Fibroblast of skin of scalp (primary cell): ENCODE measurements around the gene NANOGP8. TPM values are rescaled to one million over a fixed set of nuclear protein-coding genes. Genes with fewer than 3 reads are reported as not detected.
"Not testable (repeated sequence)": the region's sequence is repeated elsewhere in the genome, so short reads cannot be mapped to it uniquely, and the experiment has no call there.

Experiments used
- DNase-seq: peaks from one replicate; pipeline ENCODE4 v3.0.0-alpha.2; 2013
- polyA plus RNA-seq, 2 experiments: library from polyadenylated mRNA; unstranded; fragments of 120-200 nt; gene quantifications; one replicate each; pipeline ENCODE4 v1.2.1, GENCODE V29; 2013; ENCODE audit not compliant: insufficient read length in 2 of 2

Gene NANOGP8, protein sequence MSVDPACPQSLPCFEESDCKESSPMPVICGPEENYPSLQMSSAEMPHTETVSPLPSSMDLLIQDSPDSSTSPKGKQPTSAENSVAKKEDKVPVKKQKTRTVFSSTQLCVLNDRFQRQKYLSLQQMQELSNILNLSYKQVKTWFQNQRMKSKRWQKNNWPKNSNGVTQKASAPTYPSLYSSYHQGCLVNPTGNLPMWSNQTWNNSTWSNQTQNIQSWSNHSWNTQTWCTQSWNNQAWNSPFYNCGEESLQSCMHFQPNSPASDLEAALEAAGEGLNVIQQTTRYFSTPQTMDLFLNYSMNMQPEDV
- not detected for polyA plus RNA-seq (2013, experiment 1 of 2; ENCODE audit: insufficient read length)
- not detected for polyA plus RNA-seq (2013, experiment 2 of 2; ENCODE audit: insufficient read length)

DNA sequence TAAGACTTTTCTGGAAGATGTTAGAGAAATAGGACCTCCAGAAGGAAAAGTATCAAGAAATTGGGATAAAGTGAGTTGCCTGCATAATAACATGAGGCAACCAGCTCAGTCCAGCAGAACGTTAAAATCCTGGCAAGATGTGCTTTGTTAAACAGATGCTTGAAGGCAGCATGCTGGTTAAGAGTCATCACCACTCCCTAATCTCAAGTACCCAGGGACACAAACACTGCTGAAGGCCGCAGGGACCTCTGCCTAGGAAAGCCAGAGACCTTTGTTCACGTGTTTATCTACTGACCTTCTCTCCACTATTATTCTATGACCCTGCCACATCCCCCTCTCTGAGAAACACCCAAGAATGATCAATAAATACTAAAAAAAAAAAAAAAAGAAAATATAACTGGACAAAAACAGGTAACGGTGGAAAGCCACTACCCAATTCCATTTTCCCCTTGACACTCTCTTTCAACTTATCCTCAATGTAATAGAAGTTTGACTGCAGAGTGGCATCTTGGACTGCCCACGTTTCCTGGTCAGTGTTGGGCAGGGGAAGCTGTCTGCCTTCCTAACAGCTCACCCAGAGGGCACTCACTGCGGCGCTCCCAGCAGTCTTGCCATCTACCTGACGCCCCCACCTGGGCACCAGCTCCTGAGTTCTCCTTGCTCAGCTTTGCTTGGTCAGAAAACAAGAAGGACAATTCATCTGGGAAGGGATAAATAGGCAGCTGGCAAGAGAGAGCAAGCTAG, at the start of gene NANOGP8:
Gene NANOGP8, minus strand, starts transcription at position 120 of the 744 bp plus-strand sequence. CDS start 185 bp downstream, outside the sequence.
- DNase-seq = not testable (repeated sequence)

DNA sequence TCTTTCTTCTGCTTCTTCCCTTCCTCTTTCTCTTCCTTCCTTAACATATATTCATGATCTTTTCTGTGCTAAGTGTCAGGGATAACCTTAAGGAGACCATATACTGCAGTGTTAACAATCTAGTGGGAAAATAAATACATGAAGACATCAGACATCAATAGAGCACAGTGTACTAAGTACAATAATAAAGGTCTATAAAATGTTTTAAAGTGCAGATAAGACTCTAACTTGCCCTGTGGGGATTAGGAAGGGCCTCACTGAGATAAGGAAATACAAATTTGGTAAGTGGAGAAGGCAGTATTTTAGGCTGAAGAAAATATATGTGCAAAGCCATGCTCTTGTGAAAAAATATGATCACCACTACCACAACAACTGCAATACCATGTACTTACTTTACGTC, 49.2 kb upstream of the NANOGP8 start:
- DNase-seq = no peak

DNA sequence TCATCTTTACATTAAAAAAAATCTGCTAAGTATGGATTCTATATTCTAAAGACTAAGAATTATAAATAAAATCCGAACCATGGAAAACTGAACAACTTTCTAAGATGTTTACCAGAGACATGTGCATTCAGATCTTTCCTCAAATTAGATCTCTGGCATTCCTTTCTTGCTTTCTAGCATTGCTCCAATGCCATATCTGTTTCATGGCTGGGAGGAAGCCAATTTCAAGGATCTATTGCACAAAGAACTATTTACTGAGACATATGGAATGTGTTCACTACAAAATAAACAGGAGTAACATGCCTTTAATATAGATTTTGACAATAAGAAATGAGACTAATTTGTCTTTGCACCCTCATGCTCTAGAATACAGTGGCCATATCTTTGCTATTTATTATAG, 45.1 kb upstream of the NANOGP8 start:
- DNase-seq = peak; percentile 63

DNA sequence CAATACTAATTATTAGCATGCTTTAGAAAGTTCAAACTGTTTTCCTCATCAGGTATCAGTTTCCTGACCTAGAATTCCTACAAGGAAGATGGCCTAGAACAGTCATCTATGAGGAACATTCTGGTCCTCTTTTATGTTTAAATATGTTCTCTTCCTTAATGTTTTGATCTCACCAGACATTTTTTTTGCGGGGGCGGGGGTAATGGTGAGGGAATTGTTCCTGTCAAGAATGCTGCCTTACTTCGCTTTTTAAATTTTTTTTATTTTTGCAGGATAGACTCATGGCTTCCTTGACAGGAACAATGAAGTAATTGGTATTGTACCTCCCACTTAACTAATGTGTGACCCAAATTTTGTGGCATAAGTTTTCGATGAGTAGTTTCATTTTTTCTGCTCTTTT, 44.3 kb upstream of the NANOGP8 start:
- DNase-seq = no peak

DNA sequence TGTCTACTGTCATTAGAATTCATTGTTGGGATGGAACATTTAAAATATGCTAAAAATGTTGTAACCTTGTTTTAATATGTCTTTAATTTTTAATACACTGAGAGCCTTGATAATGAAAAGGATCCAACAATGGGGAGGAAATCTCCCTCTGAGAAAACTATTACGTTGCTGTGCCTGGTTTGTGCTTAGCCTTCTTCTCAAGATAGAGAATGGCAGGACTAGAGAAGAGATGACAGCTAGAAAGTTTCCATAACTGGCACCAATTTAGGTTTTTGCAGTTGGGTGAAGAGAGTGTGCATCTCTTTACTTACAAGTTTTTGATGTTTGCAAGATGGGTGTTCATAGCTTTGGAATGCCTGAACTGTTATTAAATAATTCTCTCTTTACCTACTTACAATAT, 42.6 kb upstream of the NANOGP8 start:
- DNase-seq = no peak

DNA sequence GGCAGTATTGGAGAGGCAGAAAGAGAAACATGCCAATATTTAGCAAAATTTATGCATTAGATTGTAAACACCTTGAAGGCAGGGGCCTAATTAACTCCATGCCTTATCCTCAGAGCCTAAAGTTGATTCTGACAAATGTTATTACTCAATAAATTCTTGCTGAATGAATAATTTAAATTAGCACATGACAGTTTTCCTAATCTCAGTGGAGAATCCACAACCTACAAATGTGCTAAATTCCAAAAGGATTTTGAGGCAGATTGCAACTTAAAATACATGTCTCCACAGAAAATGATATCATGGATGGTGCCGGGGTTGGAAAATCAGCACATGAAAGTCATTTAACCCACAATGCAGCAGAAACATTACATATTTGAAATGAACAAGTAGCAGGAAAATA, 41.1 kb upstream of the NANOGP8 start:
- peak; percentile 46 for DNase-seq

DNA sequence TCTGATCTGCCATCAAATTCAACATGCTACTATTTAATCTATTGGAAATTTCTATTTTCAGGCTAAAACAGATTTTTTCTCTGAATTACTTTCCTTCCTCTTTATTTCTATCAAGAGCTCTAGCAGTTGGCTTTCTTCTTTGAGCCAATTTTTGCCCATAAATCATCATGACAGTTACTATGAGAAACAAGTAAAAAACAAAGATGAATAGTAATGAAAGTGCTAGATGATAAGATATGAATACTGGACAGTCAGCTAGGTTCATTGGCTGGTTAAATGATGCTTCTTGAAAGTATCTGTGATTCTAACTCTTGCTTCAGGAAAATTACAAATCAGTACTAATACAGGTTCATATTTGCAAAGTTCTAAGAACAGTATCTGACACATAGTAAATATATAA, 38.6 kb upstream of the NANOGP8 start:
- no peak for DNase-seq

DNA sequence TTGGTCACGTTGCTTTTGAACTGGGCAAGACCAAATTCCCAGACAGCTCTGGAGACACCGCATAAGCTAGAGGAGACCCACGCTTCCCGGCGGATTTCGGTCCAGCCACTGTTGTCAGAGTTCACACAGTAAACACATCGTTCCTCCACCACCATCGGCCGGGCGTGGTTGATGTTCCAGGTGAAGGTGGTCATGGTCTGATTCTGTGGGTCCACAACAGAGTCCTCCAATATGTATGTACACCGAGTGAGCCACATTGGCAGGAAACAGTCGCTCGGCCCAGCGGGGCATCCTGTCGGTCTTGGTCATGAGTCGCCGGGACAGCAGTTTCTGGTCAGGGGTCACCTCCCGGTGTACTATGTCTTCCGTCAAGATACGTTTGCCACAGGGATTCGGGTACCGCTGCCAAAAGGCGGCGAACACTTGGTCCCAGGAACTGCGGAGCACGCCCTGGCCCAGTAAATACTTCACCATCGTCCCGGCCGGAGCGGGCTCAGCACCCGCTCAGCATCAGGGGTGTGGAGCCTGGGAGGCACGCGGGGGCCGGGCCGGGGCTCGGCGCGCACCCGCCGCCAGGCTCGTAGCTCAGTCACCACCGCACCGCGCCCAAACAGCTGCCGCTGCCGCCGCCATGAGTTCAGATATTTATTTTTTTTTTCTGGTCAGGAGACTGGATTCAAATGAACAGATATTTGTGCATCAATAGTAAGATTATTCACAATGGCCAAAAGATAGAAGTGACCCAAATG, 36.7 kb upstream of the NANOGP8 start:
- no peak for DNase-seq

DNA sequence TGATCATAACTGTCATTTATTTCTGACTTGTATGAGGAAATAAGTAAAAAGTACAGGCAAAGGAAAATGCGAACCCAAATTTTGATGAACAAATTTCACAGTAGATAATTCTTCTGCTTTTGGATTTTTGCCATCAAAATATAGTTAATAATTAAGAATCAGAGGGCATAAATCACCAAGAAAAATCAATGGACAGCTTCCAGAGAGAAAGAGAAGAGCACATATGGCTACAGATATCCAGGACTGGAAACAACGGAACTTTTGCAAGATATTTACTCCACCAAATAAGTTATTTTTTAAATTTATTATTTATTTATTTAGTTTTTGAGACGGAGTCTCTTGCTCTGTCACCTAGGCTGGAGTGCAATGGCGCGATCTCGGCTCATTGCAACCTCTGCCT, 35.1 kb upstream of the NANOGP8 start:
- no peak for DNase-seq

DNA sequence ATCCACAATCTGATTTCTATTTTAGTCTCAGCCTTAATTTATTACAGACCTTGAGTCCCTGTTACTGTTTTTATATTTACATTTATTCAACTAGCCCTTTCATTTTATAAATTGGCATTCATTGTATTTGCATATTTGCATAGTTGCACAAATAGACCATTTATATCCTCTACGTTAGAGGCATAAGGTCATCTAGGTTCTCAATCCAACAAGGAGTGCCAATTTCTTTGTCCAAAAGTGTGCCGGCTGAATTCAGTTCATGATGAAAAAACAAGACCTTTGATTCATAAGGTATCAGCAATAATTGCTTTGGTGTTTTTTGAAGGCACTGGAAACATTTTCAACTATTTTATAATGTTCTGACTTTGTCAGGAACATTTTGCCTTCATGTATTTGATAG, 33.9 kb upstream of the NANOGP8 start:
- DNase-seq = no peak

DNA sequence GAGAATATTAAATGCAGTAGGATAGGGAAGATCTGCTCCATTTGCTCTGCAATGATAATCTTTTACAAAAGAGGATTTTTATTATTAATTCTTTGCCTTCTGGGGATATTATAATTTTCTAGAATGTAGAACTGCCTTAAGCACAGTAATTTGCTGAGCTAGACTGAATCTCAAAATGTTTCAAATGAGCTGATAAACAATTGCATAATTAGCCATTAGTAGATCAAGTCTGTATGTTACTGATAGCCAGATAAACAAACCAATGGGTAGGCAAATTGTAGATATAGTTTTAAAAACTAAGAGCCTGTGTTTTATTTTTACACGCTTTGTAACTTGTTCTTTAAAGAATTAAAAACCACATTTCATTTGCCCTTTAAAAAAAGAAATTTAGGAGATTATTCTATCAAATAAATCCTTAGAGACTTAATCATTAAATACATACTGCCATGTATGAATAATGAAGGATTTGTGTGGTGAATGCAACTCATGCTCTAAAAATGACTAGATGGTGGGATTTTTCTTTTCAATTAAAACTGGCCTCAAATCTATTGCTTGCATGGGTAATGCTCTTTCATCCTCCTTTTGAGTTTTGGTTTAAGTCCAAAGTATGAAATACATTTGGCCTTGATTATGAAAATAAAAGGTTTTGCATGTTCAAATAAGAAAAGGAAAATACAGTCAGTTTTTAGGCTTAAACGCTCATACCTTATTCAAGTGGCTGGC, 32.6 kb upstream of the NANOGP8 start:
- peak; percentile 71 for DNase-seq

DNA sequence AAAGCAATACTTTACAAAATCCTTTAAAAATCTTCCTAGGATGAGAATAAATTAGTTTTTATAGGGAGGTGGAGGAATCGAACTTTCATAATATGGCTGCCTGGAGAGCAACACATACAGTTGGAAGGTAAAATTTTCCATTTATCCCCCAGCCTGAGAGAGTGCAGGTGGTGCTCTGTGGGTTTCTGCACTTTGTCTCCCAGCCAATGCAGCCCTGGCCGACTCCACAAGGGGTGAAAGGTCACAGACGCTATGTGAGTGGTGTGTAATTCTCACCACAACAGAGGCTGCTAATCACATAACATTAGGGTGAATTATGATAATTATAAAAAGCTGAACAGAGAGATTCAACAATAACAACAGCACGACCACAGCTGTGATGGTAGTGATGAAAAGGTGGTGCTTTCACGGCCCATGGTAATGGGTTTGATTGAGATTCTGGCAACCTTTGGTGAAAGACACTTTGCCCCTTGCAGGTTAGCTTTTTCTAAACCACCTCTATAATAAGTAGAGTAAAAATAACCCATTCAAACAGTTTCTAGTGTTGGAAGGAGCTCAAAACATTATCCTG, 30.1 kb upstream of the NANOGP8 start:
- DNase-seq = no peak

DNA sequence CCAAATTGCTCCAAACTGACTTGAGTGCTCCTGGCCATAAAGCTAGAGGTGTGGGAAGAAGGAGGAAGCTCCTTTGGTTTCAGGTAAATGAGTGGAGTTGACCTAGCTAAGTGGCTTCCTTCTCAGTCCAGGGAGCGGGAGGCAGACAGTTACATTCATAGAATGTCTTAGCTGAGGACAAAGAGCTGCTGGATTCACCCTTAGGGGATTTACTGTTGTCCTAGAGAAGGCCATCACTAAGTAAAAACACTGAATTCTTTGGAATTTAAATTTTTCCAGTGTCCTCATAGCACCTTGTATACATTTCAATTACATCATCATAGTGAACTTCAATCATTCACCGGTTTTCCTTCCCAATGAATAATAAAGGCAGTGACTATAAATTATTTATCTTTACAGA, 27.3 kb upstream of the NANOGP8 start:
- DNase-seq = no peak

DNA sequence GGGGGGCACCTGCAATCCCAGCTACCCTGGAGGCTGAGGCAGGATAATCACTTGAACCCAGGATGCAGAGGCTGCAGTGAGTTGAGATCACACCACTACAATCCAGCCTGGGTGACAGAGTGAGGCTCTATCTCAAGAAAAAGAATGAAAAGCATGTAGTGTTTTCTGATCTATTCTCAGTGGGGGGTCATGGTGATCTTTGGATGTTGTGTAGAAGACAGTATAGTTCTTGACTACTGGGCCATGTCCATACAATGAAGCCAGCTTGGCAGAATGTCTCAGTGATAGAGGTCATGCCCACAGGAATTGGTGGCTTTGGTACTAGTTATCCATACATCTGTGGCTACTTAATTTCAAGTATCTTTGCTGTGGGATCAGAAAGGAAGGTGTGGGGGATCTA, 26.8 kb upstream of the NANOGP8 start:
- peak; percentile 9 for DNase-seq

DNA sequence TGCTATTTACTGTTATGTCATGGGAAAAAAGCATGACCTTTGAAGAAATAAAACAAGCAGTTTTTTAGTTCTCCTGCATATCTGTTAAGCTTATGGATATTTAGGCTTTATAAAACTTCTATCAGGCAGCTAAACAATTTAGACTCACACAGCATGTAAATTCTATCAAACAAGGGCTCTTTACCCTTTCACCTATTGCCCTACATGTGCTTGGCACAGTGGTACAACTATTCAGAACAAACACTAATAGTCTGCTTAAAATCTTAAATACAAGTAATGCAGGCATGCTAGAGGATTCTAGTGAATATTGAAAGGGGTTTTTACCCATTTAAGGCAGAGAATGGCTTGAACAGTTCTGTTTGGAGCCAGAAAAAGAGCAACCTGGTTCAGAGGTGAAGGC, 23.4 kb upstream of the NANOGP8 start:
- DNase-seq = no peak

DNA sequence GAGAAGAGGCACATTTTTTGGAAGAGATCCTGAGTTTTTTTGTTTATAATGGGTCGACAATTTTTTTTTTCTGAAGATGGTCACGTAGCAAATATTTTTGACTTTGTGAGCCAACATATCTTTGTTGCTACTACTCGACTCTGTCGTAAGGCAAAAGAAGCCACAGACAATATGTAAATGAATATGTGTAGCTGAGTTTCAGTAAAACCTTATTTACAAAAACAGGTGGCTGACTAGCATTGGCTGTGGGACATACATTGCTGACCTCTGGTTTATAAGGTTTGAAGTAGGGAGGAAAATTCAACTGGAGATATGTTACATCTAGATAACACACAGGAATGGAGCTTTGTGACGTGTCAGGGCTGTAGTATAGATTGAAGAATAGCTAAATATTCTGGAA, 22.5 kb upstream of the NANOGP8 start:
- DNase-seq = no peak

DNA sequence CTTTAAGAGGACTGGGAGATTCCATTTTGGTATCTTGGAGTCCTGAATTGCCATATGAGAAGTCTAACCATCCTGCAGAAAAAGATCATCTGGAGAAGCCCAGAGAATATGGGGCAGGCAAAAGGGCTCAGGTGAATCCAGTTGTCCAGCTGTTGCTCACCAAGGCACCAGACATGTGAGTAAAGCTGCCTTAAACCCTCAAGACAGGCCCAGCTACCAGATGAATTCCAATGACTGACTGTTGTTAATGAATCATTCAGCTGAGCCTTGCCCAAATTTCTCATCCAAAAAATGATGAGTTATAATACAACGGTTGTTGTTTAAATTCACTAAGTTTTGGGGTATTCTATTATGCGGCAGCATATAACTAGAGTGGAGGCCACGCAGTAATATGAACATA, 22.0 kb upstream of the NANOGP8 start:
- peak; percentile 4 for DNase-seq

DNA sequence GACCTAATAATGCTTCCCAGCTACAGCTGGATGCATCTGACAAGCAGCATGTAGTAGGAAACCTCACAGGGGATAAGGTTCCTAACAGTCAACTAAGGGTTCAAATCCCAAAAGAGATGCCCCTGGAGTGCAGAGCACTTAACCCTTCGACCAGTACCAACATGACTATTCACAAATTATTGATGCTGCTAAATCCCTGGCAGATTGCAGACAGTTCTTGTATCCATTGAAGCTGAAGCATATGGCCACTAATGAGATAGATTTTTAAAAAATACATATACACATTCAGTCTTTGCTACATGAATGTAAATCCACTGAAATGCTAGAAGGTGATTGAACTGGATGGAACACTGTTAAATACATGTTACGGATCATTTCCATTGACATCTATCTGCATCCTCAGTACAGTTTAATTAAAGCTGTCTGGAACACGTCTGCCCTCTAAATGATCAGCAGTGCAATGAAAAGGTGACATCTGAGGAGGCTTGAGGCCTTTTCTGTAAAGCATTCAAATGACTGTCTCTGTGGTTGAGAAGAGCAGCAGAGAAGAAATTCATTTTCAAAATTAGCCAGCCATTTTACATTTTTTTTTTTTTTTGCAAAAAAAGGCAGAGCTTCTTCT, 19.5 kb upstream of the NANOGP8 start:
- no peak for DNase-seq

DNA sequence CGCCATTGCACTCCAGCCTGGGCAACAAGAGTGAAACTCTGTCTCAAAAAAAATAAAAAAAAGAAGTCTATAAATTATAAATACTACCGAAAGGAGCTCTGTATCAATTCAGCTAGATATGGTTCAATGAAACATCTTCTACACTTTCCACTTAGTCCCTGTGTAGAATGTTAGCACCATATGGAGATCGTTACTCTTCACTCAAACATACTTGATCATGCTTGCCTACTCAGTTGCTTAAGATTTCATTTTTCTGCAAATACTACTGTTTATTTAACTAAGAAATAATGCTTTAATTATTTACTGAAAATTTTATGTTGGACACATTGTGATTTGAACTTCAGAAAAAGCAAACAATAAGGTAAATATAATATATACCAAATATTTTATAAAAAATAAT, 17.1 kb upstream of the NANOGP8 start:
- DNase-seq = no peak

DNA sequence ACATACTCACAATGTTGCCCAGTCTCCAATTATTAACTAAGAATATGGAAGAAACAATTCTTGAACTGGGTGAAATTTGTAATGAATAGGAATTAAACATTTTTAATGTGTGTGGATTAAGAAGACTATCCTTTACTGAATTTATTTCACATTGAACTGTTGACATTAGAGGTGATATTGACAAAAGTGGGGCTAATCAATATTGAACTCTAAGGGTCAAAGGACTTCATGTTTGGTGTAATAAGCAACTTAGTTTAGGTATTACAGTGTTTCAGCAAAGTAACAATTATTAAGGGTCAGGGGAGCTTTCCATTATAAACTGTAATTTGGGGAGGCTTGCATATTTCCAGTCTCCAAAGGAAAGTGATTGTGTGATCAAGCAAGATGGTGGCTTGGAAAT, 16.2 kb upstream of the NANOGP8 start:
- DNase-seq = no peak

DNA sequence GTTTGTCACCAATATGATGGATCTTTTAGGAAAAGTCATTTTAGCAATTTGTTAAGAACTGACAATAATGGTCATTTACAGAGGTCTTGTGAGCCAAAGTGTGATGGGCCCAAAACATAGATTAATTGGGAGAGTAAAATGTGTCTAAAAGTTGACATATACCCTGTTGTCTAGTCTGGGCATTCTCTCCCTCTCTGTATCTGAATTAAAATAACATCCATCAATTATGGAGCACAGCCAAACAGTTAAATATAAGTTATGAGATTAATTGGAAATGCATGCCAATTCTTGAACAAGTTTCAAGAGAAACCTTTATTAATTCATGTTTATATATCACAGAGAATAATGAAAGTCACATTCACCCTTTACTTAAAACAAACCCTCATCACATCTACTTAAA, 13.6 kb upstream of the NANOGP8 start:
- no peak for DNase-seq

DNA sequence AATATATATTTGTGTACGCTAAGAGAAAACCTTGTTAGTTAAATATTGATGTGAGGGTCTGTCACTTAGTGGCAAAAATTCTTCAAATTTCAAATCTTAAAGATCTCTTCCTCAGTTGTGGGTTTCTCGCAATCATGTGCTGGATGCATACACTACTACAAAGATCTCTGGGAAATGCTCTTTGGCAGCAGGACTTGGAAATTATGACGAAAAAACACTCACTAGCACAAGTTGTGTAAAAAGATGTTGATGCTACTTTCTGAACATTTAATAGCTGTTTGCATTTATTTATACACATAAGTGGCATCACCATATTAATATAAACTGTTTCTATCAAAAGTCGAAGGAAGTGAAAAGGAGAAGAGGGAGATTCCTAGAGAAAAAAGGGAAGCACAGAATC, 10.8 kb upstream of the NANOGP8 start:
- DNase-seq = no peak
